ENCODE results near the gene CEP83.
"Not testable (repeated sequence)": the region's sequence is repeated elsewhere in the genome, so short reads cannot be mapped to it uniquely, and the experiment has no call there.

The CEP83 gene

DNA sequence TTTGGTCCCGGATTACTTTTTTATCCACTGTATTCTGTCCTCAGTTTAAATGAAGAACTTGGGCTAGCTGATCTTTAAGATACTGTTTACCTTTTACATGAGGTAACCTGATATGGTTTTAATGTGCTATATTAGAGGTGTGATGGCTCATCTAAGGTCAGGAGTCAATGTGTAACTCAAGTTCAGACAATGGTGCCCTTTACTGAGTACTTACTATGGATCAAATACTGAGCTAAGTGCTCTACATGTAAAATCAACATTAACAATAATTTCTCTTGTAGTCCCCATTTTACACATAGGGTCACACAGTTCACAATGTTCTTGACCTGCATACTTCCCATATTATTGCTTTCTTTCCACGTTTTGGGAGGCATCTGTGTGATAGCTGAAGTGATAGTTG, 79.2 kb downstream of the CEP83 start:
- no peak for DNase-seq (ENCODE audit: low read depth in 2 of 2)

DNA sequence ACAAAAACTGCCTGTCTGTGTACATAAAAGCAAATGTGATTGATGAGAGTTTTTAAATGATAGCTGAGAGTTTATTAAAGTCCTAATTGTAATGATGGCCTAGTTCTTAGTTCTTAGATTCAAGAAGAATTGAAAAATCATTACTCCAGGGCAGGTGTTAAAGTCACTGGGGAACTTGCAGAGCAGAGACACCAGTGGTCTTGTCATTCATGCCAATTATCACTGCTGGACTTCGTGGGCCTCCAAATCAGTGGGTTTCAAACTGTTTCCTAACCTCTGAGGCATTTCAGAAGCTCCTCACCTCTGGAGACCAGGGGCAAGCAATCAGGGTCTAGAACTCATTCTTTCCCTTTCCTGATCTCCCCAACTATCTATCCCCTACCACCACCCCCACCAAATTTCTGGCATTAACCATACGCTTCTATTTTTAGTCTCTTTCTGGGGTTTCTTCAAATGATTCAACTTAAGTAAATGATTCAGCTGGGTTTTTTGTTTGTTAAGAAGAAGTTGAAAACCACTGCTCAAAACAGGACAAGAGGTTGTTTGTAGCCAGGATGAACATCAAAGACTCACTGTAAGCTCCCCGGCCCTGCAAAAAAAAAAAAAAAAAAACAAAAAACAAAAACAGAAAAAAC, 80.1 kb downstream of the CEP83 start:
- DNase-seq (ENCODE audit: low read depth in 2 of 2): no peak

DNA sequence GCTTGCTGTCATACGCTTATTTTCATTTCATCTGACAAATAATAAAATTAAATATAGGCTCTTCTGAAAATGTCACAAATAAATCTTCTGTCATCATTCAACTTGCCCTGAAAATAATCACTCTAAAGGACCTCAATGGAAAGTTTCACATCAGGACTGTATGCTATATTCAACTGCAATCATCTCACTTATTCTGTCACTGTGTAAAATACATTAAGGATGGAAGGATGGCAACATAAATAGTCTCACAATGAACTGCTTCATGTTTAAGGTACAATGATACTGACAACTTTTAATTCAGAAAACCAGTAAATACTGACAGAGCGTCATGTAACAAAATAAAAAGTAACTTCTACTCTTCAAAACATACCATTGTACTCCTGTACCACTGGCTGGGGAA, 82.1 kb downstream of the CEP83 start:
- no peak for DNase-seq (ENCODE audit: low read depth in 2 of 2)

DNA sequence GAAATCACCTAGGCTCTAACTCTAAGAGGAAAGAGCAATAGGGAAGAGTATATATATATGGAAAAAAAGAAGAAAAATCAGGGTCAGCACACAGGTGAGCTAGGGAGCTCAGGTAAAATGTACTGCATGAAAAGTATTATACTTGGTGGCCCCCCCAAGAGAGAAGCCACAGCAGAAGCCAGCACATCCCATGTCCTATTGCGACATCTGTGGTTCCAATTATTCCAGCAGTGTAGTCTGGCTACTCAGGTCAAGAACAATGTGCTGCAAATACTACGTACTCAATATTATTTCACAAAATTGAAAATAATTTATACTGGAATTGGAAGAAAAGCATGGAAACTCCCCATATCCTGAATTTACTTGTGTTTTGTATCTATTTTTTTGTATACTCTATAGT, 85.5 kb downstream of the CEP83 start:
- no peak for DNase-seq (ENCODE audit: low read depth in 2 of 2)

DNA sequence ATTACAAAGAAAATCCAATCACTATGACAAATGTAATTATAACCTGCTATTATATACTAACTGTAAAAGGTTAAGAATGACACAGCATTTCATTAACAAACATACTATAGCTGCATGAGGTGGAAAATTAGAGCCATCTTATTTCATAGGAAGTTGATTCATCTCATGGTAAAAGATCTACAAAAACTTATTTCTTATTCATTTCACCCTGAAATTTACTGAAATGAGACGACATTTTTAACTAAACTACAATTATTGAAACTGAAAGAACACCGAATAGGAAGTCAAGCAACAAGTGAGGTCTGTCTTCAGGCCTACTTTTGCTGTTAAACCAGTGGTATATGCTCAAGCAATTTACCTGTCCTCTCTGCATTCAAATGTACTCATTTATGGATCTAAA, 87.2 kb downstream of the CEP83 start:
- no peak for DNase-seq (ENCODE audit: low read depth in 2 of 2)

DNA sequence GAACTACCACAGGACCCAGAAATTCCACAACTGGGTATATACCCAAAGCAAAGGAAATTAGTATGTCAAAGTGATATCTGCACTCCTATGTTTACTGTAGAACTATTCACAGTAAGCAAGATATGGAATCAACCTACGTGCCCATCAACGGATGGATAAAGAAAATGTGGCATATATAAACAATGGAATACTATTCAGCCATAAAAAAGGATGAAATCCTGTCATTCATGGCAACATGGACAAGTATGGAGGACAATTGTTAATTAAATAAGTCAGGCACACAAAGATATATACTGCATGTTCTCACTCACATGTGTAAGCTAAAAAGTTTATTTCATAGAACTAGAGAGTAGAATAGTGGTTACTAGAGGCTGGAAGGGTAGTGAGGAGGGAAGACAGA, 97.0 kb downstream of the CEP83 start:
- no peak for DNase-seq (ENCODE audit: low read depth in 2 of 2)

DNA sequence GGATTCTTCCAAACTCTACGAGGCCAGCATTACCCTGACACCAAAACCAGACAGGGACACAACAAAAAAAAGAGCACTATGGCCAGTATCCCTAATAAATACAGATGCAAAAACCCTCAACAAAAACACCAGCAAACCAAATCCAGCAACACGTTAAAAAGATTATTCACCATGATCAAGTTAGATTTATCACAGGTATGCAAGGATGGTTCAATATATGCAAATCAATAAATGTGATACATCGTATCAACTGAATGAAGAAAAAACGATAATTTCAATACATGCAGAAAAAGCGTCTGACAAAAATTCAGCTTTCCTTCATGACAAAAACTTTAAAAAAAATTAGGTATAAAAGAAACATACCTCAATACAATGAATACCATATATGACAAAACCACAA, 99.9 kb downstream of the CEP83 start:
- DNase-seq (ENCODE audit: low read depth in 2 of 2): no peak

DNA sequence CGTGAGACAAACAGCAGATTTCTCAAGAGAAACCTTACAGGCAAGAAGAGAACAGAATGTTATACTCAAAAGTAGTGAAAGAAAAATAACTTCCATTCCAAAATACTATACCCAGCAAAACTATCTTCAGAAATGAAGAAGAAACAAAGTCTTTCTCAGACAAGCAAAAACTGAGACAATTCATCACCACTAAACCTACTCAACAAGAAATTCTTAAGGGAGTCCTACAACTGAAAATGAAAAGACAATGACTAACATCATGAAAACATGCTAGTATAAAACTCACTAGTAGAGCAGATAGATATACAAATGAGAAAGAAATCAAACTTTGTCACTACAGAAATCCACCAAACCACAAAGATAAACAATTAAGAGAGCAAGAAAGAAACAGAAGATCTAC, 106.5 kb downstream of the CEP83 start:
- no peak for DNase-seq (ENCODE audit: low read depth in 2 of 2)

DNA sequence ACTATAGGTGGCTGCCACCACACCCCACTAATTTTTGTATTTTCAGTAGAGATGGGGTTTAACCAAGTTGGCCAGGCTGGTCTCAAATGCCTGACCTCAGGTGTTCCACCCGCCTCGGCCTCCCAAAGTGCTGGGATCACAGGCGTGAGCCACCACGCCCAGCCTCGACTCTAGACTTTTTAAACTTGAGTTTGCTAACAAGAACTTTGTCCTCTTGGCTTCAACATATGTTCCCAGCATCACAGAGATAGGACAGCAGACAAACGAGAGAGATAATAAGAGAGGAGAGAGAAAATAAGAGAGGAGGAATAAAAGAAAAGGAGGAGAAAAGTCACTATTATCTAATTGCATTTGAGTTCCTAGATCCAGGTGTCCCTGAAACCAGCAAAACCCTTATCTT, 119.1 kb downstream of the CEP83 start:
- no peak for DNase-seq (ENCODE audit: low read depth in 2 of 2)

DNA sequence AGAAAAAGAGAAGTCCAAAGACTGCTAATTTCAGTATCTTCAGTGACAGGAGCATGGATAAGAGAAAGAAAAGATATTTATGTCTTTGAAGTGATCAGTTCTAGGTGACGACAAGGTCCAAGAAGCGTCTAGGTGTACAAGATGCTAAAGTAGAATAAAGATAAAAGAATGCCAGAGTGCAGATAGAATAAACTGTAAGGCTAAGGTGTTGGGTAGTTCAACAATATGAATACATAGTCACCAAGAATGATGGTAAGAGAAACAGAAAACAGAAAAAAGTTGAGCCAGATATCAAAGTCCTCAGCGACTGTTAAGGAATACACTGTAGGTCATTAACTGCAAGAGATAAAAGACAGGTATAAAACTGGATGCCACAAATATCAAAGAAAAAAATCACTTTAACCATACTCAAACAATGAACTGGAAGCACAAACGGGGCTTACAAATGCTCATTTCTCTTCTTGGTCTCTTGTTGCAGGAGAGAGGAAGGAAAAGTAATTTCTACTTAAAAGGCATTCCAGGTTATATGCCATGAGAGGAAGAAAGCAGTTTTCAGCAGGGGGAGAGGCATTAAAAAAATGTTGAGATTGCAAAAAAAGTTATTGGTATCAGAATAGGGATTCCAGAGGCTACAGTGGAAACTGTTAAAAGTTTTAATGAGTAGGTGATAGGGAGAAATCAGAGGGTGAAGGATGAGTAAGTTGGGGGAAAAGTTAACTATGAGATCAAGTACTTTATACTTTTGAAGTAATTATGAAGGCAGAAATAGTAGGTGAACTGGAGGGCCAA, 121.5 kb downstream of the CEP83 start:
- no peak for DNase-seq (ENCODE audit: low read depth in 2 of 2)

DNA sequence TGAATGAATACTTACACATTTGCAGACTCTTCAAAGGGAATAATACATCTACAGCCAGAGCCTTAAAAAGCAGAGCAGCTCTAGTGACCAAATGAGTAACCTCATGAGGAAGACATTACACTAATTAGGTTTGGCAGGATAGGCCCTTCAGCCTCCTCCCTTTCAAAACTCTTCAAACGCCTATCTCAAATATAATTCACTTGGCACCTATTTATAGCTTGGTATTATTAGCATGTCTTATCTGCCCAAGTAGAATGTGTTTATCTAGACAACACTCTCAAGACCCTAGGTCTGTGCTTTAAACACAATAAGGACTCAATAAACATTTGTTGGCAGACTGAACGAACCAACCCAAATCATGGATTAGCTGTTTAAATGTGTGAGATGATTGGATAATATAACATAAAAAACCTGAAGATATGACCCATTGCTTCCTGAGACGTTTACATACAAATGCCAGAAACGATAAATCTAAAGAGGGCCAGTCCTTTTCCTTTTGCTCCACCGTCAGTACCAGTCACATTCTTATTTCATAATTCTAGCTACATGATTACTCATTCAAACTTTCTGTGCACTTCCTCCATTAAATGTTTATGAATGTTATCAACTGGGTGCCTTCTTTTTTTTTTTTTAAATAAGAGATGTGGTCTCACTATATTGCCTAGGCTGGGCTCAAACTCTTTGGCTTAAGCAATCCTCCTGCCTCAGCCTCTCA, 123.3 kb downstream of the CEP83 start:
- no peak for DNase-seq (ENCODE audit: low read depth in 2 of 2)

DNA sequence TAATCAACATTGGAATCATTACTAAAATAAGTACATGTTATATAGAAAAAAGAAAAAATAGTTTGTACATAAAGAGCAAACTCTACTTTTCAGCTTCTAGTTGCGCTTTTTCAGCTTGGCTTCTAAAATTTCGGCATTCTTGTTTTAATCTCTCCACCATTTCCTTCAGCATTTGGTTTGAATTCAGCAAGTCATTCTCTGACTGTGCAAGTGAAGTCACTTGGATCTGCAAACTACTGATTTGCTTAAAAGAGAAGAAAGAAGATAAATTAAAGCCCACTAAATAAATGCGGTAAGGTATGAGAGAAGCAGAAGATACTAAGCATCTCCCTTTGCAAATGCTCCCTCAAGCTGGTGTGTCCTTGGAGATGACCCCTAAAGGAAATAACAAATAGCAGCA, 126.3 kb downstream of the CEP83 start:
- DNase-seq (ENCODE audit: low read depth in 2 of 2): no peak

DNA sequence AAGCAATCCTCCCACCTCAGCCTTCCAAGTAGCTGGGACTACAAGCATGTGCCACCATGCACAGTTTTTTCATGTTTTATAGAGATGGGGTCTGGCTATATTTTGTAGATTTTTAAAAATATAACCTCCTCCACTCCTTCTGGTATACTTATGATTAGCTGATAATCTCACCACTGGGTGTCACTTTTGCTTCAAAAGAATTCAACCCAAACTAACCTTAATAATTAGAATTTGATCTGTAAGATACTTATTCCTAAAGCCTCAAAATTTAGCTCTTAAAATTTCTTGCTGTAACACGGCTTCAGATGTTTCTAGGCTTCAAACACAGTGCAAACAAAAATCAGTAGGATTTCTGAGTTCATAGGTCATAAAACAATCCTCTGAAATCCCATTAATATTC, 130.3 kb downstream of the CEP83 start:
- no peak for DNase-seq (ENCODE audit: low read depth in 2 of 2)

DNA sequence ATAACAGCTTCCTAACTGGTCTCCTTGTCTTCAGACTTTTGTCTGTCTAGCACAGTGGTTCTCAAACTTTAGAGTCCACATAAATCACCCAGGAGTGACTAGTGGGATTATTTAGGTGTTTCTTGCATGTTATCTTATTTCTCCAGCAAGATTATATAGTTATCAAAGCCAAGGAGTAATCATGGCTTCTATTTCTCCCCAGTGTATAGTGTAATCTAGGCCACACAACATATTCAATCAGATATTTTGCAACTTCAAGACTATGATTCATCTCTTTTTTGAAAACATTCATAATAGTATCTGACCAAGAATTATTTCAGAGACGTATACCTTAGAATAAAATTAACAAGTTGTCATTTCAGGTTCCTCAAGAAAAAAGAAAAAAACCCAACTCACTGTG, 131.9 kb downstream of the CEP83 start:
- no peak for DNase-seq (ENCODE audit: low read depth in 2 of 2)

DNA sequence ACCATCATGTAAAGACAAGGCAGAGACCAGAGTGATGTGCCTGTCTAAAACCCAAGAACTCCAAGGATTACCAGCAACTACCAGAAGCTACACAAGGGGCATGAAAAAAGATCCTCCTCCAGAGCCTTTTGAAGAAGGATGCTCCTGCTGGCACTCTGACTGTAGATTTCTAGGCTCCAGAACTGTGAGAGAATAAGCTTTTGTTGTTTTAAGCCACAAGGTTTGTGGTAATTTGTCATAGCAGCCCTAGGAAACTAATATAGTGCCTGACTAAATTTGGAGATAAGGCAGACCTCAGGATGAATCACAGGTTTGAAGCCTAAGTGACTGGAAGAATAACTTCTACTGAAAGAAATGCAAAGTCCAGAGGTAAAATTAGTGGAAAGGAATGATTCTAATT, 132.9 kb downstream of the CEP83 start:
- DNase-seq (ENCODE audit: low read depth in 2 of 2): no peak

DNA sequence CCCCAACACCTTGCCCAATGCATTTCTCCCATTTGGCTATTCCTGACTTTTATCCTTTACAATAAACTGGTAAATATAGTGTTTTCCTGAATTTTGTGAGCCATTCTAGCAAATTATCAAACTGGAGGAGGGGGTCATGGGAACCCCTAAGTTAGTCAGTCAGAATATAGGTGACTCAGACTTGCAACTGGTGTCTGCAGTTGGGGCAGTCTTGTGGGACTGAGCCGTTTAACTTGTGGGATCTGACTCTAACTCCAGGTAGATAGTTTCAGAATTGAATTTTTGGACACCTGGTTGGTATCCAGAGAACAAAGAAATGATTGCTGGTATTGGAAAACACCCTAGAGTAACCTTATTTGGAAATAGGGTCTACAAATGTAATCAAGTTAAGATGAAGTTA, 133.4 kb downstream of the CEP83 start:
- DNase-seq (ENCODE audit: low read depth in 2 of 2): no peak

DNA sequence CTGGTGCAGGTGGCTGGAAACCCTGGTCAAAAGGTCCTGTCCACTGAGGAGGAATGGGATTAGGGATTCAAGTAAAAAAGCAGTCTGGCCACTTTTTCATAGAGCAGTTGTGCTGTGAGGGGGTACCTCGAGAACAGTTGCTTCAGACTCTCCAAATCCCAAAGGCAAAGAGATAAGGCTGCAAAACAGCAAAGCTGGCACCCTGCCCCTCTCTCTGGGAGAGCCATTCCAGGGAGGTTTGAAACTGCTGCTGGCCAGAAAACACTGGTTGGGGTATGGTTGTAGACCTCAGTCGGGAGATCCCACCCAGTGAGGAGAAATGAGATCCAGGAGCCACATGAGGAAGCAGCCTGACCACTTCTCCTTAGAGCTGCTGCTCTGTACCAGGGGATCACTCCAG, 137.3 kb downstream of the CEP83 start:
- DNase-seq (ENCODE audit: low read depth in 2 of 2): no peak

DNA sequence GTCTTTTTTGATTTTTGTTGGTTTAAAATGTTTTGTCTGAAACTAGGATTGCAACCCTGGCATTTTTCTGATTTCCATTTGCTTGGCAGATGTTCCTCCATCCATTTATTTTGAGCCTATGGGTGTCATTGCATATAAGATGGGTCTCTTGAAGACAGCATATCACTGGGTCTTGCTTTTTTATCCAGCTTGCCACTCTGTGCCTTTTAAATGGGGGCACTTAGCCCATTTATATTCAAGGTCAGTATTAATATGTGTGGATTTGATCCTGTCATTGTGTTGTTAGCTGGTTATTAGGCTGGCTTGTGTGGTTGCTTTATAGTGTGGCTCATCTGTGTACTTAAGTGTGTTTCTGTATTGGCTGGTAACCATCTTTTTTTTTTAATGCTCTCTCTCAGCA, 139.6 kb downstream of the CEP83 start:
- DNase-seq (ENCODE audit: low read depth in 2 of 2): no peak

DNA sequence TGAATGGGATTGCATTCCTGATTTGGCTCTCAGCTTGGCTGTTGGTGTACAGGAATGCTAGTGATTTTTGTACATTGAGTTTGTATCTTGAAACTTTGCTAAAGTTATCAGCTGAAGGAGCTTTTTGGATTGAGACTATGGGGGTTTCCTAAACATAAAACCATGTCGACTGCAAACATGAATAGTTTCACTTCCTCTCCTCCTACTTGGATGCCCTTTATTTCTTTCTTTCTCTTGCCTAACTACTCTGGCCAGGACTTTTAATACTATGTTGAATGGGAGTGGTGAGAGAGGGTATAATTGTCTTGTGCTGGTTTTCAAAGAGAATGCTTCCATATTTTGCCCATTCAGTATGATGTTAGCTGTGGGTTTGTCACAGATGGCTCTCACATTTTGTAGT, 141.5 kb downstream of the CEP83 start:
- DNase-seq (ENCODE audit: low read depth in 2 of 2): no peak

DNA sequence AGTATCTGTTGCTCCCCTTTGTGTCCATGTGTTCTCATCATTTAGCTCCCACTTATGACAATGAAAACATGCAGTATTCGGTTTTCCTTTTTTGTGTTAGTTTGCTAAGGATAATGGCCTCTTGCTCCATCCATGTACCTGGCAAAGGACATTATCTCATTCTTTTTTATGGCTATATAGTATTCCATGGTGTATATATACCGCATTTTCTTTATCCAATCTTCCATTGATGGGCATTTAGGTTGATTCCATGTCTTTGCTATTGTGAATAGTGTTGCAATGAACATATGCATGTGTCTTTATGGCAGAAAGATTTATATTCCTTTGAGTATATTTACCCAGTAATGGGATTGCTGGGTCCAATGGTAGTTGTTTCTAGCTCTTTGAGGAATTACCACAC, 143.1 kb downstream of the CEP83 start:
- DNase-seq (ENCODE audit: low read depth in 2 of 2): not testable (repeated sequence)

DNA sequence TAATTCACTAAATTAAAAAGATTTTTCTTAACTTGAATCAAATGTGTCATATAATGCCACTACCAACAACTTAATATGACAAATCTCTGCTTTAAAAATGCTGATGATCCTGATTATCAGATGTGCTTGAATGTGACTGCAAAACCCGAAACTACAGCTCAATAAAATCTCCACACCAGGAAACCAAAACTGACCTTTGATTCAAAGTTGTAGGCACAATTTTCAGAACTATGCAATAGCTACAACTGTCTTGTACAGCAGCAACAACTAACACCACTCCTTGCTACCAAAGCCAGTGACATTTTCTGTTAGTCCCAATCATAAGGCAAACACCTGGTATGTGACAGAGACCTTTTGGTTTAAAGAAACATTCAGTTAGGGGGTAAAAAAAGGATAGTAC, 147.3 kb downstream of the CEP83 start:
- DNase-seq (ENCODE audit: low read depth in 2 of 2): no peak

DNA sequence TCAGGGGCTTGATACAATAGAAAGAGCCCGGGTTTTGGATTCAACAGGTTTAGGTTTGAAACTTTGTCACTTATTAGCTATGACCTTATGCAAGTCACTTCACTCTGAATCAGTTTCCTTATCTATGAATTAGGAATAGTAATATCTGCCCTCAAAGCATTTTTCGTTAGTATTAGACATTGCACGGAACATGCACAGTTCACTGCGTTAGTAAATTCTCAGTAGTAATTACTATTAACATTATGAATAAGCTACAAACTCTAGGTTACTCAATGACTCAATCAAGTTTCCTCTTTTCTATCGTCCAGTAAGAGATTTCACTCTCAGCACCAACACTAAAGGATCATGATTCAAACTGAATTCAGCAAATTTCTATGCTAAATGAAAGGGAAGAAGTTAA, 150.3 kb downstream of the CEP83 start:
- no peak for DNase-seq (ENCODE audit: low read depth in 2 of 2)

DNA sequence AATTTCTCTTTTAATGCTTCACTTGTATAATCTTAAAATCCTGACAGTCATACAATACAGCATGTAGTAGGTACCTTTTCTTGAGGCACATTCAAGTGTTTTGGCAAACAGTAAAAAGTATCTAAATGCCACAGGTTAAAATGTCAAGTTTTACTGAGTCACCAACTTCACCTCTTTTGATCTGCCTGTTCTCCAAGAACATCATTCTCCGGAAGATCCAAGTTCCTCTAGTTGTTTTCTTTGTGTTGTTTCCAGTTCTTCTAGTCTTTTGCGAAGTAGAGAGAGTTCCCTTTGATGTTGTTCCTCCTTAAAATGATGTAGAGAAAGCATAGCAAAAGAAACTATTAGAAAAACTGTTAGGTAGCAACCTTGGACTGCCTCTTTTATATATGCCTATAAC, 151.1 kb downstream of the CEP83 start:
- no peak for DNase-seq (ENCODE audit: low read depth in 2 of 2)
